Activated CD4-positive, alpha-beta T cell treated with anti-CD3 and anti-CD28 coated beads for 4 hours (primary cell): Measurements from ENCODE around the gene CYP39A1.

Experiments
- DNase-seq, 2 donors: peaks; one replicate each; pipeline ENCODE4 v3.0.0-alpha.2; 2020

Gene CYP39A1

DNA sequence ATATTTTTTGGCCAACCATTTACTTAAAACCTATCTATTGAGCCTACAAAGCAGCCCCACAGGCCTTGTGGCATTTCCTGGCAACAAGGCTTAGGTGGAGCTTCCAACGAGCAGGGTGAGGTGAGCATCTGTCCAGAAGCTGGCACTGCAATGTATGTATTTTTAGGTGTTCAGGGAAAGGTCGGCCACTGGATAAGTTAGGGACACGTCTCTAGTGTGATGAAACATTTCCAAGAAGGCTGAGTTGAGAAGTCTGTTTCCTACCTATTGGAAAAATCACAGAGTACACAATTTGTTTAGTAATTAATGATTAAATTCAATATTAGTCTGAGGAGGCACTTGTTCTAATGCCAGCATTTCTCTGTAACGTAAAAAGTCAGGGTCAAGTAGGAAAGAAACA, 143.6 kb downstream of the CYP39A1 start:
- DNase-seq, result no peak

DNA sequence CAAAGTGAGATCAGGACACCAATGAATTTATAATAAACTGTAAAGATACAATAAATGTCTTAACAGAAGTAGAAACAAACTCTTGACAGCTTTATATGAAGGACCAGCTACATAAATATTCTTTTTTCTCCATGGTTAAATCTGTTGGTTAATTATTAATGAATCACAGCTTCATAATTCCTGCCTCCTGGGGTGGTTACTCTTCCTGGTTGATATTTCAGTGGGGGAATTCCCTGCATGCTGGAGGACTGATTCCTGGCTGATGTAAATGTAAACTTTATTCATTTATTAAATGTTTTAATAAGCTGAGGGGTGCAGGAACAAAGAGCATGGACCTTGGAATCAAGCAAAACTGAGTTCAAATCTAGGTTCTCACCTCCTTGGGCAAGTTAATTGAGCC, 145.2 kb downstream of the CYP39A1 start:
- no peak for DNase-seq

DNA sequence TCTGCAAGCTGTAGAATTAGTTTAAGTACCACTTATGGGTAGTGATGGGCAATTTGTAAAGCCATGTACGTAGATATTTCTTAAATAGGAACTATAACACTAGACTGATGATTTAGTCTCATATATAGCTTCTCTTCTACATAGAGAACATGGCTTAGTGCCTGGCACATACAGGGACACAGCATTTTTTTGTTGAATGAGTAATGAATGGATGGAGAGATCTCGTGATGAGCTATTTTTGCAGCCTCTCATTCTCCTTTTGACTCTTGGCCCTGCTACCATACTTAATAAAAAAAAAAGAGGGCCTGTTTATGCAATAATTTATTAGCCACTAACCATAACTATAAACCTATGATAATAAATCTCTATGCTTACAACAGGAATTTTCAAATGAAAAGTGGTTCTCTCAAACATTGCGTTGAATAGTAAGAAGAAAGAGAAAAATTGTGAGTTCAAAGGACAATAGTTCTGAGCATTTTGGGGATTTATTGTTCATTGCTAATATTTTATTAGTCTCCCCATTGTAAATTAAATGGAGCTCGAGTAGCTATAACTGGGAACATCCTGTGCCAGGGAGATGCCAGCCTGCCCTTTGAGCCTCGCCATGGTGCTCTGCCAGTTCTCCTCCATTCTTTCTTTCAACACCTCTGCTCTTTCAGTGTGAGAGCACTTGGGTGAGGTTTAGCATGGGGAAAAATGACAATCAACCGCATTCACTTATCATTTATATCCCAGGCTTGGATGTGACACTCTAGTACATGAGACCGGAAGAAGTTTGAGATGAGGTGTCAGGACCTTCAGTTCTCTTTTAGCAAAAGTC, 146.7 kb downstream of the CYP39A1 start:
- DNase-seq, result no peak

DNA sequence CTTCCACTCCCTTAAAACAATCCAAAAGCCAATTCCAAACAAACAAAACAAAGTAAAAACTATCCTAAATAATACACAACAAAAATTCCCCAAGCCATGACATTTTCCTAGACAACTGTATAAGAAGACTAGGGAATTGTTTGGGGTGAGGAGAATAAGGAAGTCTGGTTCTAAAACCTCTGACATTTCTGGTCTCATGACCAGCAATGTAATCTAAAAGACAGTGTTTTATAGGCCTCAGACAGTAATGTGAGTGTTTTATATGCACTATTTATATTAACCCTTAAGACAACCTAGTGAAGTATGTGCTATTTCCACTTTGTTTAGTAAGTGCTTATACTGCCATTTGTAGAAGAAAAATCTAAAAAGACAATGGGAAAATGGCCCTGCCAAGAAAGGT, 148.4 kb downstream of the CYP39A1 start:
- DNase-seq, result no peak

DNA sequence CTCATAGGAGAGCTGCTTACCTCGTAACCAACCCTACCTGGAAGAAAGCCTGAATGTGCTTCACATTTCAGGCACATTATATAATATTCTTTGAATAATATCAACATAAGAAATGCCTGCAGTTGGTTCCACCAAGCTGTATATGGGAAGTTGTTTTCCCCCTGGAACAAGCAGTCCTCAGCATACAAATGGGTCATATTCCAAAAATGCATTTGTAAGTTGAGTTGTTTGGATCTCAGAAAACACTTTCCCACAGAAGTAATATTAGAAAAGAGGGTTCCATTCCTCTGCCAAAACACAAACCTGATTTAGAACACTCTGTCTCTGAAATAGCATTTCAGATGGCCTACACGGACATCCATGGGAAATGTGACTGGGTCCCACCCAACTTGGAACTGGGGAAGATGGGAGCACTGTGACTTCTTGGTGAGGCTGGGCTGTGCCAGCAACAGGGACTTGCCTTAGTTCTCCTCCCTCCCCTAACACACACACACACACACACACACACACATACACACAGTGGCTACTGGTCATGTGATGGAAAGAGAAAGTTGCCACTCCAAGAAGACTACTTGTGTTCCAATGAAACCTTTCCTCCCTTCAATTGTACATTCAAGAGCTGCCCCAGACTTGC, 150.0 kb downstream of the CYP39A1 start:
- DNase-seq, result no peak

DNA sequence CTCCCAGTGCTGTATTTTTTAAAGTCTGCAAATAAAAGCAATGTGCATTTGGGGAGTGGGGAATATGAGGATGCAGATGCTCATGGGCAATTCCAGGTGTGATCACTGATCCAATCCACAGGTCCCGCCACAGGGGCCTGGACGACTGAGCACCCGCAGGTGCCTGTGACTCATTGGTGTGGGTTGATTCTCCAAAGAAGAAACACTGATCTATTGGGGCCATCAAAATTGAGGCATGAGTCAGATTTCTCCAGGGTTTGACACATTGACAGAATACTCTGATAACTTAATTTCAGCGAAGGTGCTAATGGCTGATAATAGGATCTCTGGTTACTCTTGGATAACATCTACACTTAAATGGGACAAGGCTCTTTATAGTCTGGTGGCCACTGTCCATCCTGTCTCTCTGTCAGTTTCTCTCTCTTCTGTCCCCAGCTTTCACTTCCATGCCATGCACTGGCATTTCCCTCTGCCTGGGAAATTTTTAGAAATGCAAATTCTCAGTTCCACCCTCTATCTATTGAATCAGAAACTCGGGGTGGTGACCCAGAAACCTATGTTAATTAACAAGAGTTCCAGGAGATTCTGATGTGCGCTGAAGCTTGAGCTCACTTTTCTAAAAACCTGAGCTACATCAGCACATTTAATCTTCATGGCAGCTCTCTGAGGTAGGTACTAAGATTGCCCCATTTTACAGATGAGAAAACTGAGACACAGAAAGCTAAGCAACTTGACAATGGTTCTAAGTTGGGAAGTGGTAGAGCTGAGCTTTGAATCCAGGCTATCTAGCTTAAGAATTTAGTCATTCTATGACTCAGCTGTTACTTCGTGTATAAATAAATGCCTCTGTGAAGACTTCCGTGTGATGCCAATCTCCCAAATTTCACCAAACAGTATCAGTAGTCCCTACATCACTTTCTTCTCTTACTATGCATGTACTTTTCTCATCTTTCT, 151.2 kb downstream of the CYP39A1 start:
- no peak for DNase-seq

DNA sequence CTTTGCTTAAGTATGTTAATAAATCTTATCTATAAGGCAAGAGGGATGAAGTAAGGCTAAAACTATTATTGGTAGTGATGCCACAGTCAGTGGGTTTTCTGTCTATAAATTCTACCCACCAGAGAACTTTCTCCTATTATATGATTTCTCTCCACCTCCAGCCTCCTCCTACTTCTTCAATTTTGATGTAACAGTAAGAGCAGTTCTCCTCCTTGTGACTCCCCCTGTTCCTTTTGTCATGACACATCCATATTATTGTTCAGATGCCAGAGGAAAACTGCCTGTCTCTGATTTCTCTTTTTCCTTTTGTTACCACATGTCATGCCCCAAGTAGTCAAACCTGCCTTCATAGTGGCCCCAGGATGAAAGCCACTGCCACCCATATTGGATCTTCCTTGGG, 152.2 kb downstream of the CYP39A1 start:
- no peak for DNase-seq
